PC-3 (cell line): ENCODE data around the gene ARHGAP26. TPM values are rescaled to one million over a fixed set of nuclear protein-coding genes. Genes with fewer than 3 reads are reported as not detected.

Source experiments
- ATAC-seq: fragments of 200-7000 bp; cut with Tn5 transposase; 2 replicates; pipeline ENCODE4 v1.9.1; 2020; ENCODE audit warnings: mild to moderate bottlenecking, moderate library complexity
- BruUV-seq: library from RNA; stranded (reverse); fragments of 400-500 nt; replicated peaks from 2 replicates; lab custom pipeline; 2021; lab: Mats Ljungman, UMichigan
- CTCF ChIA-PET: fragments of 300-600 bp; sonication (Branson Sonifier 250); formaldehyde crosslinking; loops from one replicate; lab custom pipeline; 2022; ENCODE audit warnings: antibody characterized with exemption; lab: Charles Lee
- POLR2A ChIA-PET: fragments of 300-600 bp; sonication (Branson Sonifier 250); formaldehyde crosslinking; loops from one replicate; lab custom pipeline; 2022; ENCODE audit warnings: antibody characterized with exemption; ENCODE audit not compliant: unreplicated experiment; lab: Charles Lee
- DNase-seq: peaks from one replicate; pipeline ENCODE4 v3.0.0-alpha.2; 2015
- H2AFZ ChIP-seq: fragments of 300-600 bp; sonication (generic); 2 replicates; pipeline ENCODE4 v1.6.0; 2016; ENCODE audit warnings: antibody characterized with exemption, low read length
- H3F3A ChIP-seq: fragments of 300-600 bp; sonication (generic); one replicate; pipeline ENCODE4 v1.6.0; 2017; ENCODE audit warnings: antibody characterized with exemption, low read length, control low read depth, mild to moderate bottlenecking; ENCODE audit not compliant: unreplicated experiment
- H3K27ac ChIP-seq: fragments of 300-600 bp; sonication (generic); 2 replicates; pipeline ENCODE4 v1.5.1; 2016; ENCODE audit warnings: mild to moderate bottlenecking, low read length
- H3K27me3 ChIP-seq: fragments of 300-600 bp; sonication (generic); 2 replicates; pipeline ENCODE4 v1.6.1; 2016; ENCODE audit warnings: low read length, mixed read lengths
- H3K36me3 ChIP-seq: fragments of 300-600 bp; sonication (generic); 2 replicates; pipeline ENCODE4 v1.6.1; 2016; ENCODE audit warnings: low read depth, mixed run types, low read length, mixed read lengths
- H3K4me1 ChIP-seq: fragments of 300-600 bp; sonication (generic); 2 replicates; pipeline ENCODE4 v1.5.1; 2016; ENCODE audit warnings: low read length; ENCODE audit not compliant: insufficient read depth
- H3K4me2 ChIP-seq: fragments of 300-600 bp; sonication (generic); 2 replicates; pipeline ENCODE4 v1.6.0; 2016; ENCODE audit warnings: low read length
- H3K4me3 ChIP-seq: fragments of 300-600 bp; sonication (generic); 2 replicates; pipeline ENCODE4 v1.5.1; 2016; ENCODE audit warnings: mild to moderate bottlenecking, low read length, mixed read lengths
- H3K79me2 ChIP-seq: fragments of 300-600 bp; sonication (generic); 2 replicates; pipeline ENCODE4 v1.6.1; 2017; ENCODE audit warnings: low read length, mixed read lengths
- H3K9ac ChIP-seq: fragments of 300-600 bp; sonication (generic); 2 replicates; pipeline ENCODE4 v1.6.0; 2016; ENCODE audit warnings: mild to moderate bottlenecking, low read length
- H3K9me2 ChIP-seq: fragments of 300-600 bp; sonication (generic); replicated peaks from 2 replicates; pipeline ENCODE4 v1.6.1; 2016; ENCODE audit warnings: mixed run types, low read length, mixed read lengths
- H3K9me3 ChIP-seq: fragments of 300-600 bp; sonication (generic); 2 replicates; pipeline ENCODE4 v1.6.1; 2016; ENCODE audit warnings: low read length, mixed read lengths
- H4K20me1 ChIP-seq: fragments of 300-600 bp; sonication (generic); 2 replicates; pipeline ENCODE4 v1.6.1; 2016; ENCODE audit warnings: low read length, mixed read lengths
- CTCF ChIP-seq: fragments of 300-600 bp; sonication (generic); conservative IDR thresholded peaks from 2 replicates; pipeline ENCODE4 v1.5.1; 2017; ENCODE audit warnings: antibody characterized with exemption, low read depth, mild to moderate bottlenecking, low read length
- EZH2 ChIP-seq: fragments of 300-600 bp; sonication (generic); IDR thresholded peaks from one replicate; pipeline ENCODE4 v1.6.1; 2017; ENCODE audit warnings: antibody characterized with exemption, mild to moderate bottlenecking, low read length; ENCODE audit not compliant: unreplicated experiment
- EZH2phosphoT487 ChIP-seq: fragments of 300-600 bp; sonication (generic); IDR thresholded peaks from 2 replicates; pipeline ENCODE4 v1.6.1; 2018; ENCODE audit warnings: mild to moderate bottlenecking, antibody characterized with exemption, low read length, borderline replicate concordance
- intact Hi-C: fragments of 100-400 bp; cut with micrococcal nuclease; formaldehyde crosslinking; loops from 2 replicates; pipeline ENCODE4 v1.9.0; 2023
- total RNA-seq: library from RNA; depleted of rRNA; stranded (reverse); fragments of >200 nt; gene quantifications from 2 replicates; pipeline ENCODE4 v1.2.3, GENCODE V29; 2014

Gene ARHGAP26
- total RNA-seq, 1 experiment from 2014 or later, result 11.7 TPM

GRCh38 chr5:142966121-142966420 is 195.9 kb downstream of the ARHGAP26 start:
- Histone ChIP-seq H3K79me2 (no peaks in the 10 kb centered on the region), H3F3A (no peaks in the 10 kb centered on the region), H3K27ac (peak overlapping the region; percentile 36), H3K9ac (0 out of 2 replicates have a peak overlapping the region, but pooled peaks have one; percentile 8), H3K4me1 (peaks cover 21% of the 10 kb centered on the region), H3K9me3 (no peaks in the 10 kb centered on the region), H4K20me1 (no peaks in the 10 kb centered on the region), H3K9me2 (no peaks in the 10 kb centered on the region), H3K36me3 (no peaks in the 10 kb centered on the region), H3K27me3 (no peaks in the 10 kb centered on the region), H3K4me3 (no peak overlapping the region), H2AFZ (no peak overlapping the region), H3K4me2 (peak overlapping the region; percentile 37; the same call in 1 of the 2 replicates)
- intact Hi-C loops, result no loop called here
- TF ChIP-seq EZH2 (no peak), EZH2phosphoT487 (no peak), CTCF (no peak)
- peak; percentile 2 for DNase-seq
- ChIA-PET CTCF (interaction anchor here (0.6 kb wide), 1 partner anchor 20 kb away, joined by 3 read pairs; no protein-coding TSS in a partner anchor), POLR2A (interaction anchor here (0.6 kb wide), 1 partner anchor 1020 kb away, joined by 4 read pairs; no protein-coding TSS in a partner anchor)
- no TSS peak for BruUV-seq
- no peak; the same call in 1 of the 2 replicates for ATAC-seq

GRCh38 chr5:142969186-142969585 is 199.0 kb downstream of the ARHGAP26 start:
- no peak overlapping the region for H3K4me2 ChIP-seq
- no peak for DNase-seq
- intact Hi-C loops, result no loop called here
- CTCF ChIA-PET, result no interaction called here
- peaks cover 10% of the 10 kb centered on the region for H3K4me1 ChIP-seq
- ATAC-seq, result no peak
- BruUV-seq, result no TSS peak
- no peak overlapping the region for H3K9ac ChIP-seq
- H3K9me2 ChIP-seq, result no peaks in the 10 kb centered on the region
- H3K9me3 ChIP-seq, result no peaks in the 10 kb centered on the region
- H3F3A ChIP-seq, result no peaks in the 10 kb centered on the region
- H3K36me3 ChIP-seq, result no peaks in the 10 kb centered on the region
- no peaks in the 10 kb centered on the region for H3K79me2 ChIP-seq
- no peaks in the 10 kb centered on the region for H3K27me3 ChIP-seq
- no peak overlapping the region for H2AFZ ChIP-seq
- H3K27ac ChIP-seq, result no peak overlapping the region
- TF ChIP-seq EZH2phosphoT487, result no peak
- TF ChIP-seq CTCF, result no peak
- TF ChIP-seq EZH2, result no peak
- no peak overlapping the region for H3K4me3 ChIP-seq
- no peaks in the 10 kb centered on the region for H4K20me1 ChIP-seq
- POLR2A ChIA-PET, result no interaction called here

- DNase-seq, result no peak
- Histone ChIP-seq H3K79me2 (no peaks in the 10 kb centered on the region), H2AFZ (no peak overlapping the region), H4K20me1 (no peaks in the 10 kb centered on the region), H3K4me3 (no peak overlapping the region), H3K9me3 (no peaks in the 10 kb centered on the region), H3K27me3 (no peaks in the 10 kb centered on the region), H3K9me2 (no peaks in the 10 kb centered on the region), H3K4me2 (no peak overlapping the region), H3K4me1 (peaks cover 10% of the 10 kb centered on the region), H3K36me3 (no peaks in the 10 kb centered on the region), H3F3A (no peaks in the 10 kb centered on the region), H3K9ac (no peak overlapping the region), H3K27ac (no peak overlapping the region)
- CTCF ChIA-PET, result no interaction called here
- no TSS peak for BruUV-seq
- POLR2A ChIA-PET, result no interaction called here
- no peak for TF ChIP-seq EZH2phosphoT487
- TF ChIP-seq EZH2, result no peak
- no peak for TF ChIP-seq CTCF
- ATAC-seq, result no peak
- intact Hi-C loops, result no loop called here
Measured at GRCh38 chr5:142969624-142970439, 199.7 kb downstream of the ARHGAP26 start.
